Ovary (tissue), 3 donors: ENCODE results near the gene CTBP2.

Source experiments
- EP300 ChIP-seq: sonication (generic); formaldehyde crosslinking; IDR thresholded peaks from one replicate; pipeline ENCODE4 v1.6.1; 2017; ENCODE audit warnings: antibody characterized with exemption
- TF ChIP-seq, protein P1 (sequence below), 3 donors: fragments of 450-650 bp in 2 of 3; fragments of 200-600 bp in 1 of 3; IDR thresholded peaks; one replicate each; pipeline versions ENCODE4 v1.5.1 to v1.8.0; 2016 to 2022; ENCODE audit warnings: antibody characterized with exemption in 3 of 3, mild to moderate bottlenecking in 1 of 3
- donor health status: DM: no; HTN: no; CAD: no.

DNA sequence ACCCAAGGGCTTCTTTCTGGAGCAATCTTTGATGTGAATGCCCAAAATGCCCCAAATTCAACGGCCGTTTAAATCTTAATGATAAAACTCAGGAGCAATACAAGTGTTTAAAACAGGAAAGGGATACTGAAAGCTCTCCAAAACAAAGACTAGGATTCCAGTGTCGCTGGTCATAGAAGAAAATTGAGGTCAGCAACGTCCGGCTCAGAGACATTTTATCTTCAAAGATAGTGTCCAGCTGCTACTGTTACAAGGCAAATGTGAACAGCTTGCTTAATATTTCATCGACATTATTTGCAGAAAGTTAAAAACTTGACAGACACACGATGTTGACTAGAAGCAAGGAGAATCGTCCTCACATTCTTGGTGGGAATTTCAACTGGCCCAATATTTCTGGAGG, 15.4 kb upstream of the CTBP2 start:
- TF ChIP-seq, protein P1, sequence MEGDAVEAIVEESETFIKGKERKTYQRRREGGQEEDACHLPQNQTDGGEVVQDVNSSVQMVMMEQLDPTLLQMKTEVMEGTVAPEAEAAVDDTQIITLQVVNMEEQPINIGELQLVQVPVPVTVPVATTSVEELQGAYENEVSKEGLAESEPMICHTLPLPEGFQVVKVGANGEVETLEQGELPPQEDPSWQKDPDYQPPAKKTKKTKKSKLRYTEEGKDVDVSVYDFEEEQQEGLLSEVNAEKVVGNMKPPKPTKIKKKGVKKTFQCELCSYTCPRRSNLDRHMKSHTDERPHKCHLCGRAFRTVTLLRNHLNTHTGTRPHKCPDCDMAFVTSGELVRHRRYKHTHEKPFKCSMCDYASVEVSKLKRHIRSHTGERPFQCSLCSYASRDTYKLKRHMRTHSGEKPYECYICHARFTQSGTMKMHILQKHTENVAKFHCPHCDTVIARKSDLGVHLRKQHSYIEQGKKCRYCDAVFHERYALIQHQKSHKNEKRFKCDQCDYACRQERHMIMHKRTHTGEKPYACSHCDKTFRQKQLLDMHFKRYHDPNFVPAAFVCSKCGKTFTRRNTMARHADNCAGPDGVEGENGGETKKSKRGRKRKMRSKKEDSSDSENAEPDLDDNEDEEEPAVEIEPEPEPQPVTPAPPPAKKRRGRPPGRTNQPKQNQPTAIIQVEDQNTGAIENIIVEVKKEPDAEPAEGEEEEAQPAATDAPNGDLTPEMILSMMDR (IDR thresholded peaks at IDR 0.05): no peak
- no peak for TF ChIP-seq EP300
